Endodermal cell (in vitro differentiated cells): ENCODE measurements around the gene ACAD9. TPM values are rescaled to one million over a fixed set of nuclear protein-coding genes. Genes with fewer than 3 reads are reported as not detected.

ENCODE experiments used
- DNase-seq: peaks from one replicate; pipeline ENCODE4 v3.0.0-alpha.2; 2017
- H3K27ac ChIP-seq: 2 replicates; pipeline ENCODE4 v1.5.1; 2013; ENCODE audit warnings: mild to moderate bottlenecking, low read depth, low read length, moderate library complexity
- H3K27me3 ChIP-seq: 2 replicates; pipeline ENCODE4 v1.6.1; 2013; ENCODE audit warnings: mild to moderate bottlenecking, low read length, moderate library complexity; ENCODE audit not compliant: insufficient read depth, control insufficient read depth, poor library complexity, severe bottlenecking
- H3K36me3 ChIP-seq: 2 replicates; pipeline ENCODE4 v1.7.0; 2013; ENCODE audit warnings: mild to moderate bottlenecking, low read length, moderate library complexity; ENCODE audit not compliant: control insufficient read depth, insufficient read depth
- H3K4me1 ChIP-seq: one replicate; pipeline ENCODE4 v1.7.0; 2013; ENCODE audit warnings: low read length; ENCODE audit not compliant: control insufficient read depth, insufficient read depth
- H3K4me3 ChIP-seq: 2 replicates; pipeline ENCODE4 v1.5.1; 2013; ENCODE audit warnings: mild to moderate bottlenecking, low read length, moderate library complexity
- H3K9ac ChIP-seq: 2 replicates; pipeline ENCODE4 v1.6.1; 2013; ENCODE audit warnings: mild to moderate bottlenecking, low read length, moderate library complexity; ENCODE audit not compliant: poor library complexity, severe bottlenecking; ENCODE audit errors: extremely low read depth
- H3K9me3 ChIP-seq: 2 replicates; pipeline ENCODE4 v1.6.1; 2013; ENCODE audit warnings: mild to moderate bottlenecking, low read length, moderate library complexity; ENCODE audit not compliant: control insufficient read depth
- H3K27ac Mint-ChIP-seq: 2 replicates; pipeline ENCODE4 v1.8.0; 2020; ENCODE audit warnings: mixed read lengths
- H3K27me3 Mint-ChIP-seq: 2 replicates; pipeline ENCODE4 v1.8.0; 2021; ENCODE audit warnings: mild to moderate bottlenecking, mixed read lengths; ENCODE audit not compliant: insufficient read depth
- H3K36me3 Mint-ChIP-seq: 2 replicates; pipeline ENCODE4 v1.8.0; 2020; ENCODE audit warnings: low read depth, mixed read lengths
- H3K4me1 Mint-ChIP-seq: 2 replicates; pipeline ENCODE4 v1.8.0; 2020; ENCODE audit warnings: mixed read lengths
- H3K4me3 Mint-ChIP-seq: 2 replicates; pipeline ENCODE4 v1.8.0; 2020; ENCODE audit warnings: mild to moderate bottlenecking, moderate library complexity, mixed read lengths
- H3K9me3 Mint-ChIP-seq: 2 replicates; pipeline ENCODE4 v1.8.0; 2020; ENCODE audit warnings: mild to moderate bottlenecking, mixed read lengths
- WGBS, 2 experiments: methylation state at CpG; one replicate each; pipeline versions ENCODE4 v1.1.5 to v1.1.7; 2013; ENCODE audit warnings: missing lambda C conversion rate in 2 of 2, mixed read lengths in 1 of 2; ENCODE audit not compliant: insufficient coverage in 1 of 2, insufficient read length in 1 of 2; 5-methylcytosine and 5-hydroxymethylcytosine counted together
- total RNA-seq, 2 donors: library from RNA; stranded (reverse); fragmentation: NEBNext Ultra II Directional in 1 of 2; extraction: Animal tissue kit (Norgen Biotek cat#: 25700) in 1 of 2; gene quantifications; 2 replicates in 1 of 2; 3 replicates in 1 of 2; pipeline ENCODE4 v1.2.1, GENCODE V29; 2021
- TF ChIP-seq, protein P1 (sequence below): fragments of 200-600 bp; sonication (generic); conservative IDR thresholded peaks from 2 replicates; pipeline ENCODE4 v1.5.0; 2021; ENCODE audit warnings: antibody characterized with exemption, mild to moderate bottlenecking

ACAD9 gene
- total RNA-seq, 2 donors from 2014 or later = 48.0 to 52.1 TPM

DNA sequence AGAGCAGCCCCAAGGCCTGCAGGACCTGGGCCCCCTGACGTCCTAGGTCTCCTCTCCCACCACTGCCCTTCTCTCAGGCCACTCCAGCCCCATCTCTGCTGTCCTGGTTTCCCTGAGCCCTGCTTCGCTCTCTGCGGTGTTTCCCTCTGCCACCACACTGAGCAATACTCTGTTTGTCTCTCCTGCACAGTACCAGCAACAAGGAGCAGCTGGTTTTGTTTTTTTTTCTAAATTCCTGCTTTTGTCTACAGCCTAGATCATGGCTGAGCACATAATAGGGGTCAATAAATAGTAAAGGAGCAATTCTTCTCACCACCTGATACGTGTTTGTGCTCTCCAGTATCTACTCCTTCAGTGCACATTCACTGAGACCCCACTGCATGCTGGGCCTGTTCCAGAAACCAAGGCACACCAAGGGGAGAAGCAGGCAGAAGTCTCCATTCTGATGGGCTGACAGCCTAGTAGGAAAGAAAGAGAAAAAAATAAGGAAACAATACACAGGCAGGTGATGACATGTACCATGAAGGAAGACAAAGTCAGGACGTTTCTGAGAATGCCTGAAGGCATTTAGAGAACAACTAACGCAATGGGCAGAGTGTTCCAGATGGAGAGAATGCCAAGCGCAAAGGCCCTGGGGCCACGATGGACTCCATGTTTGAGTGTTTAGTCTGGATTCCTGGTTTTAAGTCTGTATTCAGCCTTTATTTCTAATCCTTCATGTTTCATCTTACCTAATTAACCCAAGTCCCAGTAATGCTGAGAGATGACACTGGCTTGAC, 6.0 kb upstream of the ACAD9 start:
- Mint-ChIP-seq H3K27ac (no peak overlapping the region), H3K9me3 (no peaks in the 10 kb centered on the region), H3K4me3 (no peak overlapping the region), H3K36me3 (peaks cover 20% of the 10 kb centered on the region), H3K27me3 (peaks cover 12% of the 10 kb centered on the region), H3K4me1 (peaks cover 11% of the 10 kb centered on the region)
- Histone ChIP-seq H3K27me3 (no peaks in the 10 kb centered on the region), H3K9me3 (no peaks in the 10 kb centered on the region), H3K36me3 (peaks cover 24% of the 10 kb centered on the region), H3K4me1 (peaks cover 10% of the 10 kb centered on the region), H3K27ac (no peak overlapping the region), H3K4me3 (no peak overlapping the region), H3K9ac (no peak overlapping the region)
- 75 to 79% methylated on average over 6 to 8 of the region's 8 CpGs for WGBS, 2 experiments
- TF ChIP-seq, protein P1, sequence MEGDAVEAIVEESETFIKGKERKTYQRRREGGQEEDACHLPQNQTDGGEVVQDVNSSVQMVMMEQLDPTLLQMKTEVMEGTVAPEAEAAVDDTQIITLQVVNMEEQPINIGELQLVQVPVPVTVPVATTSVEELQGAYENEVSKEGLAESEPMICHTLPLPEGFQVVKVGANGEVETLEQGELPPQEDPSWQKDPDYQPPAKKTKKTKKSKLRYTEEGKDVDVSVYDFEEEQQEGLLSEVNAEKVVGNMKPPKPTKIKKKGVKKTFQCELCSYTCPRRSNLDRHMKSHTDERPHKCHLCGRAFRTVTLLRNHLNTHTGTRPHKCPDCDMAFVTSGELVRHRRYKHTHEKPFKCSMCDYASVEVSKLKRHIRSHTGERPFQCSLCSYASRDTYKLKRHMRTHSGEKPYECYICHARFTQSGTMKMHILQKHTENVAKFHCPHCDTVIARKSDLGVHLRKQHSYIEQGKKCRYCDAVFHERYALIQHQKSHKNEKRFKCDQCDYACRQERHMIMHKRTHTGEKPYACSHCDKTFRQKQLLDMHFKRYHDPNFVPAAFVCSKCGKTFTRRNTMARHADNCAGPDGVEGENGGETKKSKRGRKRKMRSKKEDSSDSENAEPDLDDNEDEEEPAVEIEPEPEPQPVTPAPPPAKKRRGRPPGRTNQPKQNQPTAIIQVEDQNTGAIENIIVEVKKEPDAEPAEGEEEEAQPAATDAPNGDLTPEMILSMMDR = no peak
- no peak for DNase-seq

DNA sequence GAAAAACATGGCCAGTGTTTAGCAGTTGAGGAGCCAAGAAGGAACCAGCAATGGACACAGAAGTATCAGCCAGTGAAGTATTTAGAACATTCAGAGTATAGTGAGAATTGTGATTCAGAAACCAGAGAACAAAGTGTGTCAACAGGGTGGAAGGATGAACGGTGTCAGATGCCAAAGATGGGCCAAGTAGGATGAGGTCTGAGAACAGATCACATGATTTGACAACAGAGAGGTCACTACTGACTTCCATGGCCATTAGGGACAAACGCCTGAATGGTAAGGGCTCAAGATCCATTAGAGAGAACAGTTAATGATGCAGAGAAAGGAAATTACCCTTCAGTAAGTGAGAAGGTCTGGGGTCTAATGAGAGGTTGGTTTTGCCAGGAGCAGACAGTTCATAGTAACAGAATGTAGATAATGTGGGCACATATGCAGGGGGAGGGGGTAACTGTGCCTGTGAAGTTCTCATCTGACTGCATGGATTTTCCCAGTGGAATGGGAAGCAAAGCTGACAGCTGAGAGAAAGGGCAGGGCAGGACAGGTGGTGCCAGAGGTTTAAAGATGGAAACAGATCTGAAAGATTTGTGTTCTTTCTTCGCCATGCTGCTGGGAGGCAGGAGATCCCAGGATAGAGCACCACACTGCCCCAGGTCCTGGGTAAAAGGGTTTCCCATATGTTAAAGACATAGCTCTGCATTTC, 4.8 kb upstream of the ACAD9 start:
- Histone ChIP-seq H3K4me1 (peaks cover 10% of the 10 kb centered on the region), H3K36me3 (peaks cover 20% of the 10 kb centered on the region), H3K9me3 (no peaks in the 10 kb centered on the region), H3K4me3 (no peak overlapping the region), H3K9ac (no peak overlapping the region), H3K27me3 (no peaks in the 10 kb centered on the region), H3K27ac (no peak overlapping the region)
- TF ChIP-seq, protein P1 = no peak
- peaks cover 12% of the 10 kb centered on the region for H3K27me3 Mint-ChIP-seq
- DNase-seq = no peak
- no peaks in the 10 kb centered on the region for H3K9me3 Mint-ChIP-seq
- no peak overlapping the region for H3K27ac Mint-ChIP-seq
- H3K36me3 Mint-ChIP-seq = peaks cover 16% of the 10 kb centered on the region
- WGBS, 2 experiments = 83 to 92% methylated on average over 3 of the region's 3 CpGs
- no peak overlapping the region for H3K4me3 Mint-ChIP-seq
- peaks cover 16% of the 10 kb centered on the region for H3K4me1 Mint-ChIP-seq

DNA sequence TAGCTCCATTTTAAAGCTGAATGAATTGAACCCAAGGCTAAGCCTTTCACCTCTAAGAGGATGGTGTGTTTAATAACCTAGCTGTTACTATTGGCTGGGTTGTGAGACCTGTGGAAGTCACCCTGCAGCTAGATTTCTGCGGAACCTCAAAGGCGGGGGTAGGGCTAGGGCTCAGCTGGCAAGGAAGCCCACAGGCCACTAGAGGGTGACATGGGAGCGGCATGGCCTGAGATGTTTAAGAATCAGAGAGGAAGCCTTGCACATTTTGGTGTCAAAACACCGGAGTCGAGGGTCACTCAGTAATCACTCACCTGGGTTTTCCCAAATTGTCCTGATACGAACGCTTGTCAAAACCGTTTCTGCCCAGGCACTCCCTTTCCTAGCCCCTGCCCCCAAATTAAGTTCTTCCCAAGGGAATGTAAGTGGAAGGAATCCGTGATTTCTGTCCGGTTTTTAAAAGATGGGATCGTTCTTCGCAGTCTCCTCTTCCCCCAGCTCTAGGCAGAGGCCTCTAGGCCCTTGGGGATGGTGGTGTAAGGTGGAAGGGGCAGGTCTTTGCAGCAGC, 3.8 kb upstream of the ACAD9 start:
- Mint-ChIP-seq H3K4me1 (peaks cover 23% of the 10 kb centered on the region), H3K27ac (peak overlapping the region; percentile 22), H3K4me3 (no peak overlapping the region), H3K27me3 (peaks cover 12% of the 10 kb centered on the region), H3K9me3 (no peaks in the 10 kb centered on the region), H3K36me3 (peaks cover 6% of the 10 kb centered on the region)
- TF ChIP-seq, protein P1 = peak; percentile 83
- peak; percentile 91 for DNase-seq
- peaks cover 11% of the 10 kb centered on the region for H3K4me1 ChIP-seq
- H3K9me3 ChIP-seq = no peaks in the 10 kb centered on the region
- H3K4me3 ChIP-seq = no peak overlapping the region
- H3K36me3 ChIP-seq = peaks cover 10% of the 10 kb centered on the region
- H3K27ac ChIP-seq = no peak overlapping the region
- no peak overlapping the region for H3K9ac ChIP-seq
- 42 to 55% methylated on average over 9 to 12 of the region's 12 CpGs for WGBS, 2 experiments
- no peaks in the 10 kb centered on the region for H3K27me3 ChIP-seq
